ENCODE results near the gene DACT1. TPM values are rescaled to one million over a fixed set of nuclear protein-coding genes. Genes with fewer than 3 reads are reported as not detected.

Gene DACT1
- total RNA-seq, 4 donors from 2014 or later = 1.7 to 3.1 TPM; not detected in 2

- Histone ChIP-seq H3K9me3 (no peaks in the 10 kb centered on the region), H3K36me3 (peaks cover 0 to 1% (median 0%) of the 10 kb centered on the region in 3 donors), H3K27me3 (peaks cover 0 to 38% (median 0%) of the 10 kb centered on the region in 4 donors), H3K4me1 (peaks cover 0 to 52% (median 8%) of the 10 kb centered on the region in 3 donors), H3K4me3 (peak overlapping the region in 1 of 4 donors; percentile 85), H3K27ac (no peak overlapping the region)
- intact Hi-C loops (cut with DNase I) = no loop called here
- WGBS, 2 donors = 18 to 29% methylated on average over 5 of the region's 5 CpGs
- no peak for TF ChIP-seq POLR2A (IDR thresholded peaks at IDR 0.05)
- peak in 5 of 6 experiments; percentile 36 to 59 (median 47) for TF ChIP-seq CTCF (IDR thresholded peaks at IDR 0.05)
- no peak for DNase-seq
These were observed 2.2 kb downstream of the DACT1 start for GRCh38 chr14:58639842-58640484.

GRCh38 chr14:58640959-58641358, 3.2 kb downstream of the DACT1 start:
- peaks cover 0 to 42% (median 8%) of the 10 kb centered on the region in 3 donors for H3K4me1 ChIP-seq

GRCh38 chr14:58641509-58641908, 3.7 kb downstream of the DACT1 start:
- Histone ChIP-seq H3K27ac (no peak overlapping the region), H3K27me3 (peaks cover 0 to 35% (median 0%) of the 10 kb centered on the region in 4 donors), H3K4me3 (no peak overlapping the region), H3K36me3 (peaks cover 0 to 17% (median 0%) of the 10 kb centered on the region in 3 donors), H3K4me1 (peaks cover 0 to 39% (median 8%) of the 10 kb centered on the region in 3 donors), H3K9me3 (no peaks in the 10 kb centered on the region)
- TF ChIP-seq CTCF (IDR thresholded peaks at IDR 0.05) = no peak
- no peak for TF ChIP-seq POLR2A (IDR thresholded peaks at IDR 0.05)
- DNase-seq = no peak
- intact Hi-C loops (cut with DNase I) = no loop called here
- WGBS, 2 donors = 78 to 93% methylated on average over 5 of the region's 5 CpGs

More at GRCh38 chr14:58640959-58641358, 3.2 kb downstream of the DACT1 start:
- Histone ChIP-seq H3K27me3 (peaks cover 0 to 38% (median 0%) of the 10 kb centered on the region in 4 donors), H3K4me3 (no peak overlapping the region), H3K27ac (no peak overlapping the region), H3K9me3 (no peaks in the 10 kb centered on the region), H3K36me3 (peaks cover 0 to 11% (median 0%) of the 10 kb centered on the region in 3 donors)
- TF ChIP-seq POLR2A (IDR thresholded peaks at IDR 0.05) (no peak), CTCF (IDR thresholded peaks at IDR 0.05) (no peak)
- DNase-seq = no peak
- WGBS, 2 donors = 77 to 80% methylated on average over 2 of the region's 2 CpGs
- intact Hi-C loops (cut with DNase I) = no loop called here

- Histone ChIP-seq H3K27me3 (peaks cover 0 to 19% (median 0%) of the 10 kb centered on the region in 4 donors), H3K36me3 (peaks cover 0 to 19% (median 0%) of the 10 kb centered on the region in 3 donors), H3K9me3 (no peaks in the 10 kb centered on the region), H3K27ac (no peak overlapping the region), H3K4me3 (no peak overlapping the region), H3K4me1 (peaks cover 0 to 20% (median 8%) of the 10 kb centered on the region in 3 donors)
- 56 to 70% methylated on average over 1 of the region's 1 CpG for WGBS, 2 donors
- intact Hi-C loops (cut with DNase I) = no loop called here
- no peak for TF ChIP-seq POLR2A (IDR thresholded peaks at IDR 0.05)
- no peak for TF ChIP-seq CTCF (IDR thresholded peaks at IDR 0.05)
- no peak for DNase-seq
These were observed 5.6 kb downstream of the DACT1 start for GRCh38 chr14:58643366-58643765.

- H3K9me3 ChIP-seq = no peaks in the 10 kb centered on the region
- no peak overlapping the region for H3K4me3 ChIP-seq
- 80 to 90% methylated on average over 1 to 10 of the region's 20 CpGs for WGBS, 2 donors
- H3K4me1 ChIP-seq = no peaks in the 10 kb centered on the region
- intact Hi-C loops (cut with DNase I) = no loop called here
- no peak for TF ChIP-seq POLR2A (IDR thresholded peaks at IDR 0.05)
- TF ChIP-seq CTCF (IDR thresholded peaks at IDR 0.05) = no peak
- DNase-seq = no peak
- no peaks in the 10 kb centered on the region for H3K27me3 ChIP-seq
- H3K36me3 ChIP-seq = peaks cover 0 to 19% (median 0%) of the 10 kb centered on the region in 3 donors
- H3K27ac ChIP-seq = no peak overlapping the region
These were observed 7.9 kb downstream of the DACT1 start for GRCh38 chr14:58645641-58646040.
